Aorta (tissue), 5 donors: Measurements from ENCODE around the gene RGMA. TPM values are rescaled to one million over a fixed set of nuclear protein-coding genes. Genes with fewer than 3 reads are reported as not detected.
A peak's percentile ranks its signal among the peaks of the same experiment; 100 is the strongest.

ENCODE experiments used
- ATAC-seq: fragments of 200-7000 bp; cut with Tn5 transposase; one replicate; pipeline ENCODE4 v1.9.1; 2022; ENCODE audit warnings: moderate library complexity; ENCODE audit not compliant: low FRiP score
- DNase-seq, 2 donors: peaks; one replicate each; pipeline ENCODE4 v3.0.0-alpha.2; 2020
- H3K27ac ChIP-seq, 2 donors: one replicate each; pipeline ENCODE4 v1.5.1; 2013; ENCODE audit warnings: low read length in 2 of 2, mild to moderate bottlenecking in 2 of 2, moderate library complexity in 2 of 2, control low read depth in 1 of 2, inconsistent platforms in 1 of 2, low read depth in 1 of 2
- H3K27me3 ChIP-seq, 2 donors: one replicate each; pipeline ENCODE4 v1.6.1; 2013; ENCODE audit warnings: control low read depth in 1 of 2, low read length in 1 of 2, mild to moderate bottlenecking in 1 of 2, moderate library complexity in 1 of 2; ENCODE audit not compliant: insufficient read depth in 2 of 2, control insufficient read depth in 1 of 2
- H3K36me3 ChIP-seq, 2 donors: one replicate each; pipeline ENCODE4 v1.6.1; 2013; ENCODE audit warnings: control low read depth in 1 of 2, low read length in 1 of 2, mild to moderate bottlenecking in 1 of 2; ENCODE audit not compliant: insufficient read depth in 2 of 2, control insufficient read depth in 1 of 2
- H3K4me1 ChIP-seq, 2 donors: one replicate each; pipeline ENCODE4 v1.6.1; 2013; ENCODE audit warnings: low read length in 2 of 2, control low read depth in 1 of 2, mild to moderate bottlenecking in 1 of 2, moderate library complexity in 1 of 2; ENCODE audit not compliant: insufficient read depth in 2 of 2, control insufficient read depth in 1 of 2
- H3K4me3 ChIP-seq, 2 donors: one replicate each; pipeline ENCODE4 v1.5.1; 2013; ENCODE audit warnings: low read length in 2 of 2, control low read depth in 1 of 2, mild to moderate bottlenecking in 1 of 2
- H3K9me3 ChIP-seq: one replicate; pipeline ENCODE4 v1.6.1; 2013; ENCODE audit warnings: mild to moderate bottlenecking, low read length; ENCODE audit not compliant: control insufficient read depth
- WGBS, 2 donors: extraction: QIAGEN DNeasy Blood & Tissue Kit; methylation state at CpG; one replicate each; pipeline ENCODE4 v1.1.7; 2013; 5-methylcytosine and 5-hydroxymethylcytosine counted together
- intact Hi-C, 2 donors: fragments of 100-400 bp; cut with DNase I; formaldehyde crosslinking; loops; one replicate each; pipeline versions ENCODE4 v1.14.2 to v1.15.0; 2022
- polyA plus RNA-seq, 2 donors: library from polyadenylated mRNA; stranded (reverse); fragments of 200-250 nt; gene quantifications; one replicate each; pipeline ENCODE4 v1.2.3, GENCODE V29; 2013
- total RNA-seq, 2 donors: library from RNA; stranded (reverse); fragmentation: NEBNext Ultra II Directional; extraction: Animal tissue kit (Norgen Biotek cat#: 25700); gene quantifications; one replicate each; pipeline ENCODE4 v1.2.1, GENCODE V29; 2021
- donor health status: healthy with polysubstance abuse.
- donor health status: Bipolar disorder and iron deficiency.
- donor health status: DM: no; HTN: no; CAD: no.
- donor health status: DM: no; HTN: no; CAD: no.
- donor health status: DM: yes; HTN: yes; CAD: no.

The RGMA gene
- total and polyA plus RNA-seq, 4 donors = 4.4 to 50.3 (median 19.4) TPM

DNA sequence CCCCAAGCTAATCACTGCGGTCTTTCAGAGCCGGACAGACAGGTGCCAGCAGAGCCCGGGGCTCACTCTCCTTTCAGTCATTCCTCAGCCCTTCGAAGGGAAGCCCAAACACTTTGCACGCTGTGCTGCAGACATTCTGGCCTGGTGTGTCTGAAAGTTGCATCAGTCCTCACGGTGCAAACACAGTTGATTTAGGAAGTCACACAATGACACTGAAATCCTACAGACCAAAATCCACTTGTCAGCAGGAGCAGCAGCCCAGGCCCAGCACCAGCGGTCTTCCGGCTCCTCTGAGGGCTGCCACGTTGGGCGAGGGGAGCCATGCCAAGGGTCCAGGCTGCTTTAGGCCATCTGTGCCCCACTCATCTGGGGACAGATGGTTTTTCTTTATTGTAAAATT lies 61.6 kb downstream of the RGMA start:
- Histone ChIP-seq H3K36me3 (peaks cover 0 to 5% of the 10 kb centered on the region in 2 donors), H3K27me3 (no peaks in the 10 kb centered on the region), H3K9me3 (no peaks in the 10 kb centered on the region), H3K27ac (peak overlapping the region; percentile 6 to 78), H3K4me3 (no peak overlapping the region), H3K4me1 (peaks cover 0 to 2% of the 10 kb centered on the region in 2 donors)
- intact Hi-C loops = loop anchor here in 1 of 2 donors (5.0 kb wide), 1 partner anchor 230 kb away; no protein-coding TSS in a partner anchor
- ATAC-seq (no peak), DNase-seq (no peak)
- whole genome bisulfite sequencing, 2 donors = 24 to 45% methylated on average over 10 of the region's 10 CpGs

DNA sequence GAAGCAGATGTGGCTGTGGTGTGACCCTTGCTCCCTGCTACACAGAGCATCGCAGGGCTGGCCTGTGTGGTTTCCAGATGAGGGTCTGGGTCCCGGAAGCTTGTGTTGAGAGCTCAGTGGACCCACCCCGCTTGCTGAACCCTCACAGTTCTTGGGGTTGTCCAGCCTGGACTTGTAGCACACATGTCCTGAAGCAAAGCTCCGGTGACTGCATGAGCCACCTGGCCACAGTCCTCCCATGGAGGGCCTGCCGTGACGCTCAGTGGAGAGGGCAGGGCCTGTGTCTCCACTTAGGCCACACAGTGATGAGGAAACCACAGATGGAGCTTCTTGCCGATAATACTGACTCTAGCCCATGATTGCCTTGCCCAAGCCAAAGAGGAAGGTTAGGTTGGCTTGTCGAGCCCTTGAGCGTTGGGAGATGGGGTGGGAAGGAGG lies 62.6 kb downstream of the RGMA start:
- H3K4me1 ChIP-seq = peaks cover 0 to 2% of the 10 kb centered on the region in 2 donors
- intact Hi-C loops = loop anchor here in 1 of 2 donors (5.0 kb wide), 1 partner anchor 229 kb away; no protein-coding TSS in a partner anchor
- H3K9me3 ChIP-seq = no peaks in the 10 kb centered on the region
- DNase-seq (no peak), ATAC-seq (no peak)
- H3K27me3 ChIP-seq = no peaks in the 10 kb centered on the region
- WGBS, 2 donors = 89 to 90% methylated on average over 9 of the region's 9 CpGs
- peaks cover 0 to 7% of the 10 kb centered on the region in 2 donors for H3K36me3 ChIP-seq
- no peak overlapping the region for H3K4me3 ChIP-seq
- H3K27ac ChIP-seq = peak overlapping the region in 1 of 2 donors; percentile 43

DNA sequence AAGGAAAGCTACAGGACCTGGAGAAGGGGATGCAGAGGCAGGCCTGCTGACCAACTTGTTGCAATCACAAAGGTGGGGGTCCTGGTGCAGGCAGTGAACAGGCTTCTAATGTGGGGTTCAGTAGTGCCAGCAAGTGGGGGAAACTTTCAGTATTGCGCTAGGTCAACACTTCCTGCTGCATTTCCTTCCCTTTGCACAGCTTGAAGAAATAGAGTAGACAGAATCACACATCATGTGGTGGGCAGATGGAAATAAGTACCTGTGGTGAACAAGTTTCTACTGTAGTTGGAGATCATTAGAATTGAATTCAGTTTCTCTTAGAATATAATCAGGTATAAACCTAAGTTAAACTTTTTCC lies 63.4 kb downstream of the RGMA start:
- 94 to 100% methylated on average over 1 of the region's 1 CpG for WGBS, 2 donors
- ATAC-seq (no peak), DNase-seq (no peak)
- Histone ChIP-seq H3K4me1 (peaks cover 0 to 2% of the 10 kb centered on the region in 2 donors), H3K9me3 (no peaks in the 10 kb centered on the region), H3K4me3 (no peak overlapping the region), H3K36me3 (peaks cover 0 to 9% of the 10 kb centered on the region in 2 donors), H3K27ac (peak overlapping the region in 1 of 2 donors; percentile 23), H3K27me3 (no peaks in the 10 kb centered on the region)
- intact Hi-C loops = loop anchor here in 1 of 2 donors (5.0 kb wide), 1 partner anchor 228 kb away; no protein-coding TSS in a partner anchor

DNA sequence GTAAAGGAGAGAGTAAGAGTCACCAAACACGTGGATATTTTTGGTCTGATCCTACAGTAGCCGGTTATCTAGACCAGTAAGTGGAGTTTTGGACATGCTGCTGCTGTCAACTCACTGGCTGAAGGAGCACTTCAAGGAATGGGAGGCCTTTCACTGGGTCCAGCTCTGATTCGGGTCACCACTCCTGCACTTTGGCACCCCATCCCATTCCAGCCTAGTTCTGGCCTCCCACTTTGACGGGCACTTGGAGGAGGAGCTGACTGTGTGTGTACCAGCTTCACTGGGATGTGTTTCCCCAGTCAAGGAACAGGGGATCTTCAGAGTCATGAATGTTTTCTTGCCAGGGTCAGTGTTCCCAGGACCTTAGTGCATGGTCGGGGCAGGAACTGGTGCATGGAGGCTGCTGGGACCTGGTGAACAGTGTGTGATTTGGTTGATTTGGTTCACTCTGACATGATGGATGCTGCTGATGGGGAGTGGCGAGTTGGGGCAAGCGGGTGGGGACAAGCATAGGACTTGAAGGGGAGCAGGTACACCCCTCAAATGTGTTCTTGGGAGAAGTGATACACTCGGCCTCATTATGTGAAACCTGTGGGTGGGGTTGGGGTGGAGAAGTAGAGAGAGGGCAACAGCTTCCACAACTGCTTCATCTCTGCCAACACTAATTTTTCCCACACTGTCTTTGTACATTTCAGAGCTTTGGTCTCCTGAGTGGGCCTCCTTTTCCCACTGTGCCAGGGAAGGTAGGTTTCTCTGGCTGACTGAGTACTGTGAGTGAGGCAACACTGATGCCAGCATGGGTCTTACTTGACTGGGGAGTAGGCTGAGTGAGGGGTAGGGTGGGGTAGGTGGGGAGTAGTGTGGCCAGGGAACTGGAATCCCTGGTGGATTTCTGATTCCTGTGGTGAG lies 64.0 kb downstream of the RGMA start:
- WGBS, 2 donors = 81 to 85% methylated on average over 8 of the region's 8 CpGs
- ATAC-seq (no peak), DNase-seq (no peak)
- Histone ChIP-seq H3K27ac (peak overlapping the region in 1 of 2 donors; percentile 23), H3K9me3 (no peaks in the 10 kb centered on the region), H3K27me3 (no peaks in the 10 kb centered on the region), H3K4me3 (no peak overlapping the region), H3K36me3 (peaks cover 0 to 11% of the 10 kb centered on the region in 2 donors), H3K4me1 (peaks cover 0 to 2% of the 10 kb centered on the region in 2 donors)
- intact Hi-C loops = loop anchor here in 1 of 2 donors (5.0 kb wide), 1 partner anchor 228 kb away; no protein-coding TSS in a partner anchor

DNA sequence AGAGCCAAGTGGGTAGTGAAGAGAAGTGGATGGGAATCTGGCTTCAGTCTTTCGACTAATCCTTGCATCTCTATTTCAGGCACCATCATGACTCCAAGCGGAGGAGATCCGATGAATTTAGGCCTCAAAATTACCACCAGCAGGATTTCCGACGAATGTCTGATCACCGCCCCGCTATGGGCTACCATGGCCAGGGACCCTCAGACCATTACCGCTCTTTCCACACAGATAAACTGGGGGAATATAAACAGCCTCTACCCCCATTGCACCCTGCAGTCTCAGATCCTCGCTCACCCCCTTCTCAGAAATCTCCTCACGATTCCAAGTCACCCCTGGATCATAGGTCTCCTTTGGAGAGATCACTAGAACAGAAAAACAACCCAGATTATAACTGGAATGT lies 64.7 kb downstream of the RGMA start:
- 95 to 96% methylated on average over 10 of the region's 10 CpGs for WGBS, 2 donors

DNA sequence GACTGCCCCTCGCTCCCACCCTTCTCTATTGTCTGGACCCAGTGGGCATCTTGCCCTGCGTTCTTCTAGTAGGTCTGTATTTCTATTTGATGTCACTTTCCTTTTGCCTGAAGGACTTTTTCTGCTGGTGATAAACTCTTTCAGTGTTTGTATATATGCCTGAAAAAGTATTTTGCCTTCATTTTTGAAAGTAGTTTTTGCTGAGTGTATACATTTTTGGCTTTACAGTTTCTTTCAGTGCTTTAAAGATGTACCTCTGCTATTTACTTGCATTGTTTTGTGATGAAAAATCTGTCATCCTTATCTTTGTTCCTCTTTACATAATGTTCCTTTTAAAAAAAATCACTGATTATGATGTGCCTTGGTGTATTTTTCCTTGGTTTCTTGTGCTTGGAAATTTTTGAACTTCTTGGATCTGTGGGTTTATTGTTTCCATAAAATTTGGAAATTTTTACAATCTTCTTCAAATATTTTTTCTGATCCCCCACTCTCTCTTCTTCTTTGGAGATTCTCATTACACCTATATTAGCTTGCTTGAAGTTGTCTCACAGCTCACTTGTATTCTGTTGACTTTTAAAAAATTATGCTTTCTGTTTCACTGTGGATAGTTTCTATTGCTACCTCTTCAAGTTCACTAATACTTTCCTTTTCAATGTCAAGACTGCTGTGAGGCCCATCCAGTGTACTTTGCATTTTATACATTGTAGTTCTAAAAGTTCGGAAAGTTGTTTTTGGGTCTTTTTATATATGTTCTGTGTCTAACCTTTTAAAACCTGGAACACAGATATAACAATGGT lies 67.8 kb downstream of the RGMA start:
- H3K36me3 ChIP-seq = peaks cover 4 to 12% of the 10 kb centered on the region in 2 donors
- ATAC-seq (no peak), DNase-seq (no peak)
- WGBS, 2 donors = 91 to 92% methylated on average over 3 of the region's 3 CpGs
- H3K27me3 ChIP-seq = no peaks in the 10 kb centered on the region
- no peak overlapping the region for H3K4me3 ChIP-seq
- no peaks in the 10 kb centered on the region for H3K9me3 ChIP-seq
- no peak overlapping the region for H3K27ac ChIP-seq
- no peaks in the 10 kb centered on the region for H3K4me1 ChIP-seq
- intact Hi-C loops = no loop called here

More for the DNA sequence above, 64.7 kb downstream of the RGMA start:
- Histone ChIP-seq H3K27ac (no peak overlapping the region), H3K27me3 (no peaks in the 10 kb centered on the region), H3K4me1 (peaks cover 0 to 2% of the 10 kb centered on the region in 2 donors), H3K9me3 (no peaks in the 10 kb centered on the region), H3K36me3 (peaks cover 0 to 12% of the 10 kb centered on the region in 2 donors), H3K4me3 (no peak overlapping the region)
- intact Hi-C loops = no loop called here
- DNase-seq (no peak), ATAC-seq (no peak)

DNA sequence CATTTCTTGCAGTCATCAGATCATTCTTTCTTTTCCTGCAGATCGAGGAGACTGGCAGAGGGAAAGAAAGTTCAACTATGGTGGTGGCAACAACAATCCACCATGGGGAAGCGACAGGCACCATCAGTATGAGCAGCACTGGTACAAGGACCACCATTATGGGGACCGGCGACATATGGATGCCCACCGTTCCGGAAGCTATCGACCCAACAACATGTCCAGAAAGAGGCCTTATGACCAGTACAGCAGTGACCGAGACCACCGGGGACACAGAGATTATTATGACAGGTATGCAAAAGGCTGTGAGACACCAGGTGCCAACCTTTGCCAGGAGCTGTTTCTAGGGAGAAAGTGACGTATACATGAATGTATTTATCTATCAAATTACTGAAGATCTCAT lies 69.0 kb downstream of the RGMA start:
- intact Hi-C loops = loop anchor here in 1 of 2 donors (5.0 kb wide), 1 partner anchor 98 kb away; no protein-coding TSS in a partner anchor

DNA sequence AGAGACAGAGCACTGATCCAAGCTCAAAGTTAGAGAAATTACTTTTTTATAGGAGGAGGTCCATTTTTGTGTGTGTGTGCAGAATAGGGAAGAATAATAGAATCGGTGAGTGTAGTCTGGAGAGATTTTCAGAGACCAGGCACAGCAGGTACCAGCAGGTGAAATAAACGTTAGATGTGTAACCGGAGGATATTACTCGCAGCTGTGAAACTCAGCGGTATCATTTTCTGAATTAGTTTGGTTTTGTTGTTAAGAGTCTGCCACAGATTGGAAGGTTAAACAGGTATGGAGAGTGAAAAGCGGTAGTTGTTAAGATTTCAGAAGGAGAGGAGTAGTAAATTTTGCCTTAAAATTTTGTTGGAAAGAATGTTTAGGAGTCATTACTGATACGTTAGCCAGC lies 69.9 kb downstream of the RGMA start:
- Histone ChIP-seq H3K9me3 (no peaks in the 10 kb centered on the region), H3K27me3 (no peaks in the 10 kb centered on the region), H3K4me1 (no peaks in the 10 kb centered on the region), H3K27ac (no peak overlapping the region), H3K36me3 (peaks cover 10 to 13% of the 10 kb centered on the region in 2 donors), H3K4me3 (no peak overlapping the region)
- intact Hi-C loops = loop anchor here in 1 of 2 donors (5.0 kb wide), 1 partner anchor 97 kb away; no protein-coding TSS in a partner anchor
- DNase-seq = no peak
- WGBS, 2 donors = 92 to 93% methylated on average over 7 of the region's 7 CpGs
- ATAC-seq = no peak

More for the DNA sequence above, 69.0 kb downstream of the RGMA start:
- 94 to 98% methylated on average over 10 of the region's 10 CpGs for WGBS, 2 donors
- H3K4me3 ChIP-seq = no peak overlapping the region
- peaks cover 7 to 12% of the 10 kb centered on the region in 2 donors for H3K36me3 ChIP-seq
- DNase-seq (no peak), ATAC-seq (no peak)
- no peaks in the 10 kb centered on the region for H3K9me3 ChIP-seq
- H3K27me3 ChIP-seq = no peaks in the 10 kb centered on the region
- H3K4me1 ChIP-seq = no peaks in the 10 kb centered on the region
- no peak overlapping the region for H3K27ac ChIP-seq
